ENCODE measurements around the gene GLO1.

- TF ChIP-seq GATA2 (IDR thresholded peaks at IDR 0.05; ENCODE audit: low read depth, low read length) (no peak), GATA3 (IDR thresholded peaks at IDR 0.05; ENCODE audit: low read depth, low read length) (no peak)
Observed at GRCh38 chr6:38638941-38639497, 63.9 kb downstream of the GLO1 start.

Measured in SH-SY5Y (cell line).